ENCODE measurements around the gene HES3. TPM values are rescaled to one million over a fixed set of nuclear protein-coding genes. Genes with fewer than 3 reads are reported as not detected.

Gene HES3
- total RNA-seq, 4 donors from 2014 or later, result not detected

DNA sequence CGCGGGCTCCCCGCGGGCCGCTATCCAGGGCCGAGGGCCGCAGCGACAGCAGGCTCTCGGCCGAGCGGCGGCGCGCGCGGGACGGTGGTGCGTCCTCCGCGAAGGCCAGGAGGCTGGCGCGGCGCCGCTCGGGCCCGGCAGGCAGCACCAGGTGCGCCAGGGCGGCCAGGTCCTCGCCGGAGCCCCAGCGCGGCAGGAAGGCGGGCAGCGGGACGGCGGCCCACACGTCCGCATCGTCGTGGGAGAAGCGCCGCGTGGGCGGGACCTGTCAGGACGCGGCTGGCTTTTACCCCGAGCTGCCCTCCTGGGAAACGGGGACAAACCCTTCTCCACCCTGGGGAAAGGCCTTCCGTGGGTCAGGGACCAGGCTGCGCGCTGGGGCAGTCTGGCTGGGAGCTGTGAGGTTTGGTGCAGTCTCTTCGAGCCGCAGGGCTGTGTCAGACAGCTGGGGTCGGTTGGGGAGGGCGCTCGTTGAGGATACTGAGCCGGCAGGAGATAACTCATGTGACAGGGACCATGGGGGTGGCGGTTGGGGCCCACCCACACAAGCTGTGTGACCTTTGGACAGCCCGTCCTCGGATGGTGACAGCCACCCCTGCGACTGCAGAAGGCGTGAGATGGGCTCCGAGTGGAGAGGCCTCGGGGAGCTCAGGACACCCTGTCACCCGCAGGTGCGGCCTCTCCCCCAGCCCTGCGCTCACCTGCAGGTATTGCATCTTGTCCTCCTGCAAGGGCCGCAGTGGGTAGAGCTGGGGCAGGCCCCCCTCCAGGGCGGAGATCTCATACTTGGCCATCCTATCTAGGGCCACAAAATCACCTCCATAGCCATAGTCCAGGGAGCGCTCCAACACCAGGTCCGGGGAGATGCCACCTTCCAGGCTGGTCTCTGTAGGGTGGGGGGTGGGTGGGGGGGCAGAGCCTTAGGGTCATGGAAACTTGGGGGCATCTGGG is 6.0 kb downstream of the HES3 start:
- 63 to 100% methylated on average over 1 to 11 of the region's 71 CpGs for WGBS, 2 donors
- Histone ChIP-seq H3K4me3 (peak overlapping the region in 2 of 4 donors; percentile 37 to 54), H3K27me3 (peaks cover 0 to 76% (median 18%) of the 10 kb centered on the region in 4 donors), H3K9me3 (no peaks in the 10 kb centered on the region), H3K4me1 (peaks cover 24 to 39% (median 25%) of the 10 kb centered on the region in 3 donors), H3K27ac (no peak overlapping the region), H3K36me3 (peaks cover 0 to 17% (median 0%) of the 10 kb centered on the region in 3 donors)
- TF ChIP-seq, protein P1, sequence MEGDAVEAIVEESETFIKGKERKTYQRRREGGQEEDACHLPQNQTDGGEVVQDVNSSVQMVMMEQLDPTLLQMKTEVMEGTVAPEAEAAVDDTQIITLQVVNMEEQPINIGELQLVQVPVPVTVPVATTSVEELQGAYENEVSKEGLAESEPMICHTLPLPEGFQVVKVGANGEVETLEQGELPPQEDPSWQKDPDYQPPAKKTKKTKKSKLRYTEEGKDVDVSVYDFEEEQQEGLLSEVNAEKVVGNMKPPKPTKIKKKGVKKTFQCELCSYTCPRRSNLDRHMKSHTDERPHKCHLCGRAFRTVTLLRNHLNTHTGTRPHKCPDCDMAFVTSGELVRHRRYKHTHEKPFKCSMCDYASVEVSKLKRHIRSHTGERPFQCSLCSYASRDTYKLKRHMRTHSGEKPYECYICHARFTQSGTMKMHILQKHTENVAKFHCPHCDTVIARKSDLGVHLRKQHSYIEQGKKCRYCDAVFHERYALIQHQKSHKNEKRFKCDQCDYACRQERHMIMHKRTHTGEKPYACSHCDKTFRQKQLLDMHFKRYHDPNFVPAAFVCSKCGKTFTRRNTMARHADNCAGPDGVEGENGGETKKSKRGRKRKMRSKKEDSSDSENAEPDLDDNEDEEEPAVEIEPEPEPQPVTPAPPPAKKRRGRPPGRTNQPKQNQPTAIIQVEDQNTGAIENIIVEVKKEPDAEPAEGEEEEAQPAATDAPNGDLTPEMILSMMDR (IDR thresholded peaks at IDR 0.05), result no peak
- no peak for TF ChIP-seq POLR2A (IDR thresholded peaks at IDR 0.05)
- DNase-seq, result no peak
- intact Hi-C loops (cut with DNase I), result loop anchor here (10.0 kb wide), 1 partner anchor 205 kb away; the partner anchor contains the start of gene KCNAB2

DNA sequence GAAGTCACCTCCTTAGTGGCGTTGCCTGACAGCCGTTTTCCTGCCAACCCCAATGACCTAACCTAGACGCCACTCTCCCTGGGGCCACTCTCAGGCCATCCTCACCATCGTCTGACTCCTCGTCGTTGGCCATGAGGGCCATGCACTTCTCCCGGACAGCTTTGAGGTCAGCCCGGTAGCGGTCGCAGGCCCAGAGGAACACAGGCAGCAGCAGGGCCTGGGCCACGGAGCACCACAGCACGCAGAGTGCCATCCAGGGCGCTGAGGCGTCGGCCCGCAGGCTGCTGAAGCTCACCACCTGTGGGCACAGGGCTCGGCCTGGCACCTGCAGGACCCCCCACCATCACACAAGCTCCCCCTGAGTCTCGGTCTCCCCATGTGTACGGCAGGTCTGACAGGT is 7.3 kb downstream of the HES3 start:
- H3K4me1 ChIP-seq, result peaks cover 12 to 27% (median 13%) of the 10 kb centered on the region in 3 donors
- intact Hi-C loops (cut with DNase I), result no loop called here
- H3K27ac ChIP-seq, result no peak overlapping the region
- no peak for DNase-seq
- H3K9me3 ChIP-seq, result no peaks in the 10 kb centered on the region
- H3K36me3 ChIP-seq, result peaks cover 0 to 17% (median 0%) of the 10 kb centered on the region in 3 donors
- H3K4me3 ChIP-seq, result no peak overlapping the region
- peaks cover 0 to 64% (median 8%) of the 10 kb centered on the region in 4 donors for H3K27me3 ChIP-seq
- WGBS, 2 donors, result 60 to 100% methylated on average over 1 of the region's 19 CpGs
- TF ChIP-seq, protein P1 (IDR thresholded peaks at IDR 0.05), result no peak
- TF ChIP-seq POLR2A (IDR thresholded peaks at IDR 0.05), result no peak

DNA sequence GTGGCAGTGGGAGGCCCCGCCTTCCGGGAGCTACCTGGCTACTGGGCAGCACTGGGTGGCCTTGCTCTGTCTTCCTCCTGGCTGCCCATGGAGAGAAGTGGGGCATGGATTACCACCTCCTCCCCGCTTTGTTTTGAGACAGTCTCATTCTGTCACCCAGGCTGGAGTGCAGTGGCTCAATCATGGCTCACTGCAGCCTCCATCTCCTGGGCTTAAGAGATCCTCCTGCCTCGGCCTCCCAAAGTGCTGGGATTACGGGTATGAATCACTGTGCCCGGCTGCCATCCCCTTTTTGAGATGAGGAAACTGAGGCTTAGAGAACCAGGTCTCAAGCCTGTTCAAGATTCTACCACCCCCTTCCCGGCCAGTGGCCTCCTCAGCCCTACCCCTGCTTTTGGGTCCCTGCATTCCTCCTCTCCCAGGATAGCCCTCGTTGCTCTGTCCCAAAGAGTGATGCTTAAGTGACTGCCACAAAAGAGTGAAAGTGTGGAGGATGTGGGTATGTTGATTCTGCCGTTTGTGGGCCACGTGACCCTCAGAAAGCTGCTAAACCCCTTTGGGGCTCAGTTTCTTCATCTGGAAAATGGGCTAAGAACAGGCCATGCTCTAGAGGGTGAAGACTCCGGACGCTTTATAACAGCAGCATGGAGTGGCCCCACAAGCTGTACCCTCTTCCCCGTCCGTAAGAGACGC is 7.8 kb downstream of the HES3 start:
- 79 to 83% methylated on average over 5 to 13 of the region's 15 CpGs for WGBS, 2 donors
- no peak for DNase-seq
- Histone ChIP-seq H3K4me1 (peaks cover 7 to 25% (median 11%) of the 10 kb centered on the region in 3 donors), H3K27me3 (peaks cover 0 to 58% (median 5%) of the 10 kb centered on the region in 4 donors), H3K36me3 (peaks cover 0 to 17% (median 0%) of the 10 kb centered on the region in 3 donors), H3K27ac (no peak overlapping the region), H3K4me3 (no peak overlapping the region), H3K9me3 (no peaks in the 10 kb centered on the region)
- intact Hi-C loops (cut with DNase I), result no loop called here
- no peak for TF ChIP-seq POLR2A (IDR thresholded peaks at IDR 0.05)
- TF ChIP-seq, protein P1 (IDR thresholded peaks at IDR 0.05), result no peak

DNA sequence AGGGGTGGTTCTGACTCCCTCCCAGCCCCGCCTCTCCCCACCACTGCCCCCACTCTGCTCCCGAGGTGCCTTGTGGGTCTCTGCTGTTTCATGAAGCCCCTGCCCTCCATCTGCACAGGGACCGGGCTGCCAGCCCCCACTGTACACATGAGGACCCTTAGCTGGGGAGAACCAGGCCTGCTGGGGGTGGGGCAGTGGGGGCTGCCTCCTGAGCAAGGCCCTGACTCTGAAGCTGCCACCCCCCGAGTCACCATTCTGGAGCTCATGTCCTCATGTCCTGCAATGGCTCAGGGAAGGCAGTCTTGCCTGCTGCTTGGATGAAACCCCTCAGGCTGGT is 8.4 kb downstream of the HES3 start:
- no peak for DNase-seq
- H3K9me3 ChIP-seq, result no peaks in the 10 kb centered on the region
- no peak overlapping the region for H3K27ac ChIP-seq
- peaks cover 4 to 27% (median 11%) of the 10 kb centered on the region in 3 donors for H3K4me1 ChIP-seq
- H3K27me3 ChIP-seq, result peaks cover 0 to 52% (median 5%) of the 10 kb centered on the region in 4 donors
- TF ChIP-seq, protein P1 (IDR thresholded peaks at IDR 0.05), result no peak
- TF ChIP-seq POLR2A (IDR thresholded peaks at IDR 0.05), result no peak
- intact Hi-C loops (cut with DNase I), result no loop called here
- WGBS, 2 donors, result 90 to 100% methylated on average over 1 to 2 of the region's 4 CpGs
- no peak overlapping the region for H3K4me3 ChIP-seq
- peaks cover 0 to 17% (median 0%) of the 10 kb centered on the region in 3 donors for H3K36me3 ChIP-seq

All from esophagus squamous epithelium (tissue), 5 donors.